ENCODE data around the gene NRG4.
"Not testable (repeated sequence)": the region's sequence is repeated elsewhere in the genome, so short reads cannot be mapped to it uniquely, and the experiment has no call there.

NRG4 gene

DNA sequence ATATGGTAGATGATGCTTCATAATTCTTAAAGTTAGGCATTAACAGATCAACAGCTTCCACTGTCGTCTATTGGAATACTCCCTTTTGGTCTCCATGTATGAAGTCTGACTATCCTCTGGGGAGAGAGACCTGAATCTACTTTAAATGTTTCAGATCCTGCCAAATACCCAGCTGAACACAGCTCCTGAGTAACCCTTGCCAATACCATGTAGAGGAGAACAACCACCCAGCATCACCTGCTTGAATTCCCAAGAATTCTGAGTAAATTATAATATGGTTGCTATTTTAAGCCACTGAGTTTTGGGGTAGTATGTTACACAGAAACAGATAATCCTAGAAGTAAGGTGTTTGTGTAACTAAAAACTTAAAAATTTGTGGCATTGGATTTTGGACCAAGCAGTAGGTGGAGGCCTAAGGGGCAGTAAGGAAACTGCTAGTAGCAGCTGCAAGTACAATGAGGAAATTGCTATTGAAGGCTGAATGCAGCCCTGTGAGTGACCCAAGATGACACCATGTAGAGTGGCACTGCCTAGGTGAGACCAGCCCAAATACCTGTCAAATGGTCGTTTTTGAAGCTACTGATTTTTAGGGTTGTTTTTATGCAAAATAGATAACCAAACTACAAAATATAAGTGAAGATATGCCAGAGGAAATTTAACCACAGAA lies 30.9 kb downstream of the NRG4 start:
- no peak for DNase-seq (ENCODE audit: low read depth)
- TF ChIP-seq, protein P1, sequence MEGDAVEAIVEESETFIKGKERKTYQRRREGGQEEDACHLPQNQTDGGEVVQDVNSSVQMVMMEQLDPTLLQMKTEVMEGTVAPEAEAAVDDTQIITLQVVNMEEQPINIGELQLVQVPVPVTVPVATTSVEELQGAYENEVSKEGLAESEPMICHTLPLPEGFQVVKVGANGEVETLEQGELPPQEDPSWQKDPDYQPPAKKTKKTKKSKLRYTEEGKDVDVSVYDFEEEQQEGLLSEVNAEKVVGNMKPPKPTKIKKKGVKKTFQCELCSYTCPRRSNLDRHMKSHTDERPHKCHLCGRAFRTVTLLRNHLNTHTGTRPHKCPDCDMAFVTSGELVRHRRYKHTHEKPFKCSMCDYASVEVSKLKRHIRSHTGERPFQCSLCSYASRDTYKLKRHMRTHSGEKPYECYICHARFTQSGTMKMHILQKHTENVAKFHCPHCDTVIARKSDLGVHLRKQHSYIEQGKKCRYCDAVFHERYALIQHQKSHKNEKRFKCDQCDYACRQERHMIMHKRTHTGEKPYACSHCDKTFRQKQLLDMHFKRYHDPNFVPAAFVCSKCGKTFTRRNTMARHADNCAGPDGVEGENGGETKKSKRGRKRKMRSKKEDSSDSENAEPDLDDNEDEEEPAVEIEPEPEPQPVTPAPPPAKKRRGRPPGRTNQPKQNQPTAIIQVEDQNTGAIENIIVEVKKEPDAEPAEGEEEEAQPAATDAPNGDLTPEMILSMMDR (conservative IDR thresholded peaks at IDR 0.05; ENCODE audit: low read depth, low read length), result no peak
- H3K4me3 ChIP-seq (ENCODE audit: low read depth, low read length), result no peak overlapping the region

DNA sequence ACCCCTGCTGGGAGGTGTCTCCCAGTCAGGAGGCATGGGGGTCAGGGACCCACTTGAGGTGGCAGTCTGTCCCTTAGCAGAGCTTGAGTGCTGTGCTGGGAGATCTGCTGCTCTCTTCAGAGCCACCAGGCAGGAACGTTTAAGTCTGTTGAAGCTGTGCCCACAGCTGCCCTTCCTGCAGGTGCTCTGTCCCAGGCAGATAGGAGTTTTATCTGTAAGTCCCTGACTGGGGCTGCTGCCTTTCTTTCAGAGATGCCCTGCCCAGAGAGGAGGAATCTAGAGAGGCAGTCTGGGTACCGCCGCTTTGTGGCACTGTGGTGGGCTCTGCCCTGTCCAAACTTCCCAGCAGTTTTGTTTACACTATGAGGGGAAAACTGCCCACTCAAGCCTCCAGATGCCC lies 35.5 kb downstream of the NRG4 start:
- not testable (repeated sequence) for H3K4me3 ChIP-seq (ENCODE audit: low read depth, low read length); DNase-seq (ENCODE audit: low read depth)

DNA sequence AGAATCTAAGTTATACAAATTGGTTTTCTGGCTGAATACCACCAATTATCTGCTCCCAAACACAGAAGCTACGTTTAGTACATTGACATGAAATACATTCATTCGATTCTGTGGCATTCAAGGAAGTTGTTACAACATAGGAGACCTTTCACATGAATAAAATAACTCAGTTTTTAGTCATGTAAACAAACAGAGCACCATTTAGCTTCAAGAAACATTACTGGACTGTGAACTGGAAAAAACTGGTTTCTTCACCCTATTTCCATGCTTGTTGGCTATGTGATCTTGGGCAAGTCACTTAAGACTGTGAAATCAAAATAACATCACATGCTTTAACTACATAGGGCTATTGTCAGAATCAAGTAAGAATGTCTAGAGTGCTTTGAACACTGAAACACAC lies 46.2 kb downstream of the NRG4 start:
- H3K4me3 ChIP-seq (ENCODE audit: low read depth, low read length), result no peak overlapping the region
- TF ChIP-seq, protein P1 (conservative IDR thresholded peaks at IDR 0.05; ENCODE audit: low read depth, low read length), result no peak
- peak; percentile 87 for DNase-seq (ENCODE audit: low read depth)

DNA sequence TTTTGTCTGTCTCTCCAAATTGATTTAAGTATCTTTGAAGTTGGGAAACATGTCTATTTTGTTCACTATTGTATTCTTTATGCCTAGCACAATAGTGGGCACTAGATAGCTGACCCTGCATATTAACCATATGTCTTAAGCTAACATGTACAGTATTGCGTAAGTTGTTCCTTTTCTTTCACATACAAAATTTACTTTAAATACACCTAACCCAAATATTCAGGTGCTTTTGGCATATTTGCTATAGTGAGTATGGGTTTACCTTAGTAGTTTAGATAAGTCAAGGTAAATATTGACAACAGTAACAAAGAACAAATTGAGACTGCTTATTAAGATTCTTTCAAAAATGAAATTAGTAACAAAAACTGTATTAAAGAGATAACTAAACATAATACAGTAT lies 50.9 kb downstream of the NRG4 start:
- DNase-seq (ENCODE audit: low read depth), result no peak
- no peak overlapping the region for H3K4me3 ChIP-seq (ENCODE audit: low read depth, low read length)
- TF ChIP-seq, protein P1 (conservative IDR thresholded peaks at IDR 0.05; ENCODE audit: low read depth, low read length), result no peak

DNA sequence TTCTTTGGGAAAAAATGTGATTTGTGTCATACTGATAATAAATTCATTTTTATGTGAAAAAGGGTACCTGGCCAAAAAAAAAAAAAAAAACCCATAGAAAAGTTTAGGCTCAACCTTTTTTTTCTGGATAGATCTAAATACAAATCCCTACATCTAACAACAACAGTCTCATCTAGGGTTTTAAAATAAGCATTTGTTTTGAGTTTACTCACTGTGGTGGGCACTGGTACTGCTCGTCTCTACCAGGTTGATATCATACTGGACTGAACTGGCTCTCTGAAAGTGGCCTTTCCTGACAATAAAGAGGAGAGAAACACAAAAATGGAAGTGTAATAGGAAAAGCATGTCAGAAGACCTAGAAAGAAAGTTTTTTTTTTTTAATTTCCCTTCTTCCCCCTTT lies 56.5 kb downstream of the NRG4 start:
- no peak for DNase-seq (ENCODE audit: low read depth)
- no peak overlapping the region for H3K4me3 ChIP-seq (ENCODE audit: low read depth, low read length)
- TF ChIP-seq, protein P1 (conservative IDR thresholded peaks at IDR 0.05; ENCODE audit: low read depth, low read length), result no peak

DNA sequence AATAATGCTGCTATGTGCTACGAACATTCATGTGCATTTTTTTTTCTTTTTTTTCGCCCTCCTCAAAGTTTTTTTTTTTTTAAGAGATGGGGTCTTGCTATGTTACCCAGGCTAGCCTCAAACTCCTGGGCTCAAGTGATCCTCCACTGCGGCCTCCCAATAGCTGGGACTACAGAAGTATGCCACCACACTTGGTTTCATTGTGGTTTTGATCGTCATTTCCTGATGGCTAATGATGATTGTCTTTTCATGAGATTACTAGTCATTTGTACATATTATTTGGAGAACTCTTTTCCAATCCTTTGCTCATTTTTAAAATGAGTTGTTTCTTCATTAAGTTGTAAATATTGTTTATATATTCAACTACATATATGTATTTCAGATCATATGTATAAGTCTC lies 59.7 kb downstream of the NRG4 start:
- no peak for DNase-seq (ENCODE audit: low read depth)
- TF ChIP-seq, protein P1 (conservative IDR thresholded peaks at IDR 0.05; ENCODE audit: low read depth, low read length), result no peak
- H3K4me3 ChIP-seq (ENCODE audit: low read depth, low read length), result no peak overlapping the region

DNA sequence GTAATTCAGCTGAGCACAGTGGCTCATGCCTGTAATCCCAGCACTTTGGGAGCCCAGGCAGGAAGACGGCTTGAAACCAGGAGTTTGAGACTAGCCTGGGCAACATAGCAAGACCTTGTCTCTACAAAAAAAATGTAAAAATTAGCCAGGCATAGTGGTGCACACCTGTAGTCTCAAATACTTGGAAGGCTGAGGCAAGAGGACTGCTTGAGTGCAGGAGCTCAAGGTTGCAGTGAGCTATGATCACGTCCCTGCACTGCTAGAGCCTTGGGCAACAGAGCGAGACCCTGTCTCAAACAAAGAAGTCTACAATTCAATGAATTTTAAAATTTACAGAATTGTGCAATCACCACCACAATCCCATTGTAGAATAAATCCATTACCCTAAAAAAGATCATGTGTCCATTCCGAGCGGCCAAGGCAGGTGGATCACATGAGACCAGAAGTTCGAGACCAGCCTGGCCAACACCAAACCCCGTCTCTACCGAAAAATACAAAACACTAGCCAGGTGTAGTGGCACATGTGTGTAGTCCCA lies 63.4 kb downstream of the NRG4 start:
- H3K4me3 ChIP-seq (ENCODE audit: low read depth, low read length), result no peak overlapping the region
- TF ChIP-seq, protein P1 (conservative IDR thresholded peaks at IDR 0.05; ENCODE audit: low read depth, low read length), result no peak
- no peak for DNase-seq (ENCODE audit: low read depth)

All from choroid plexus epithelial cell (primary cell).